HG02885 (cell line): ENCODE measurements around the gene RAC3.

Experiments used
- ATAC-seq: cut with Tn5 transposase; IDR thresholded peaks from one replicate; pipeline ENCODE4 v1.9.1; 2021; ENCODE audit warnings: mild to moderate bottlenecking; ENCODE audit not compliant: unreplicated experiment, poor library complexity

Gene RAC3

DNA sequence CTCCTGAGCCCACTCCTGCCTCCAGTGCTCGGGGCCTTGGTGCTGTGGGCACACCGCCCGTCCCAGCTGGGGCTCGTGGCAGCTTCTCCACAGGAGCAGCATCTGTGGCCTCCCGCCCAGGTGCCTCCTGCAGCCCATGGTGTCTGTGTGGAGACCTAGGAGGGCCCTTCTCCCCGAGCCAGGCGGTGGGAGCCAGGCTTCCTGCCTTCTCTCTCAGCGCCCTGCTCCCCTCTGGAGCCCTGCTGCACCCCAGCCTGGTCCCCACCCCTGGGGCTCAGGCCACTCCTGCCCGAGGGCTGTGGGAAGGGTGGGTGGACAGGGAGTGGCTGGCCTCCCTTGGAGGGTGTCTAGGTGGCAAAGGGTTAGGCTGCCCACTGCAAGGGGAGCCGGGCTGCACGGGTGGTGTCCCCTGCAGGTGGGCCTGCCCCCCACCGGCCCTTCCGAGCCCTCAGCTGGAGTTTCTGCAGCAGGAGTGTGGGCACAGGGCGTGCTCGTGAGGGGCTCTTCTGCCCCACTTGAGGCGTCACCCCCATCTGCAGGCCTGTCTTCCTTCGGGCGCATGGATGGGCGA, 19.8 kb upstream of the RAC3 start:
- no peak for ATAC-seq

- ATAC-seq, result no peak
These were observed 19.2 kb upstream of the RAC3 start for GRCh38 chr17:82012261-82012639.

DNA sequence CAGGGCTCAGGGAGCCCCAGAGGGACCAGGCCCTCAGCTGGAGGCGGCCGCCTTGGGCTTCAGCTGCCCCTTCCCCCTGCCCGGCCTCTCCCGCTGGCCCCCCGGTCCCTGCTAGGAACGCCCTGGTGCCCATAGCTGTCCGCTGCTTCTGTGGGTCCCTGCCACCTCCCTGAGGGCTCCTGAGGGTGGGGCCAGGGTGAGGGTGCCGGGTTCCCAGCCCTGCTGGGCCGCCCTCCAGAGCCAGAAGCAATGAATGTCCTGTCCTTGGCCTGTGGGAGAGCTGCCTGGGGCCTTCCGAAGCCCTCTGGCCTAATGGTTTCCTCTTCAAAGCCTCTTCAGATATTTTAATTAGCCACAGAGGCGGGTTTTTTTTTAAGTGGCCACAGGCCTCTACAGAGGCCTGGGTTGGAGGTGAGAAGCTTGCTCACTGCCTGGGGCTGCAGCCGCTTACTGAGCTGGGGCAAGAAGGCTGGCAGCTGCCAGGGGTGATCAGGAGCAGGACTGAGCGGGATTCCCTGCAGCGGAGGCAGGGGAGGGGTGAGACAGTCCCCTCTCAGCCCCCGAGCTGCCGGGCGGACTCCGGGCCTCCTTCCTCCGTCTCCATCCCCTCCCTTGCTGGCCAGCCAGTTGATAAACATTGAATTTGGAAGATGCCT, 18.7 kb upstream of the RAC3 start:
- ATAC-seq, result no peak

DNA sequence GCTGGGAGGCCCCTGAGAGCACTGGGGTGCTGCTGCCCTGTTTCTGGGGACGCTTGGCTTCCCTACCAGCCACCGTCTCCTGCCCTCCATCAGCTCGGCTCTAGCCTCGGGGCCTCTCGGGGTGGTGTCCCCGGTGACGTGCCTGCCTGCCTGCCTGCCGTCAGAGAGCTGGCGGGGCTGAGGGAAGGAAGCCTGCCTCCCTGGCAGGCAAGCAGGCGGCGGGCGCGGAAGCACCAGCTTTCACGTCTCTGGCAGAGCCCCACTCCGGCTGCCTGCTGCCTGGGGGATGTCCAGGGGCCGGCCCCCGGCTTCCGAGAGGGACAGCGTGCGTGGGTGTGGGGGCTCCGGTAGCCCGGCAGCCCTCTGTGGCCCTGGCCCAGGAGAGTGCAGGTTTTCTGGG, 18.1 kb upstream of the RAC3 start:
- ATAC-seq, result no peak

GRCh38 chr17:82013772-82014321, 17.6 kb upstream of the RAC3 start:
- ATAC-seq, result no peak

DNA sequence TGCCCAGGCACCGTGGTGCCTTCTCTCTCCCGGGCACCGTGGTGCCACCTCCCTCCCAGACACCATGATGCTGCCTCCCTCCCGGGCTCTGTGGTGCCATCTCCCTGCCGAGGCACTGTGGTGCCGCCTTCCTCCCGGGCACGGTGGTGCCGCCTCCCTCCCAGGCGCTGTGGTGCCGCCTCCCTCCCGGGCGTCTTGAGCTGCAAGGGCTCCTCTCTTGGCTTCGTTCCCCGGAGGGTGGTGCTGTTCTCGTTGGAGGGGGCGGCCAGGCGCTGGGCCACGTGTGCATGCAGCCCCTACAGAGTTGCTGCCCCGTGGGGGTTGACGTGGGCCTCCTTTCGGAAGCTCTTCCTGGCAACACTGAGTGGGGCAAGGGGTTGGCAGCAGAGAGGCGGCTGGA, 17.0 kb upstream of the RAC3 start:
- no peak for ATAC-seq

DNA sequence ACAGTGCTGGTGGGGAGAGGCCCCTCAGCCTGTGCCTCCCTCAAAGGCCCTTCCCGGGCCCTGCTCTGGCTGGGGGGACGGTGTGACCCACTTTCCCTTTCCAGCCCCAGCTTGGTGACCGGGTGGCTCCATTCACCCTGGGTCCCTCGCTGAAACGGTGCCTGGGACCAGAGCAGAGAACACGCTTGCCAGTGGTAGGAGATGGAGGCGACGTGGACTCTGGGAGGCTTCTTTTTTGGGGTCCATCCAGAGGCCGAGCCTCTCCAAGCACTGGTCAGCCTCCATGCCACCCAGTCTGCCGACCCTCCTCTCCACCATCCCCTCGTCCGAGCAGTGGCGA, 16.5 kb upstream of the RAC3 start:
- ATAC-seq, result no peak

- ATAC-seq, result no peak
These were observed 16.0 kb upstream of the RAC3 start for GRCh38 chr17:82015311-82015971.

- ATAC-seq, result no peak
These were observed 15.2 kb upstream of the RAC3 start for GRCh38 chr17:82016061-82016874.

DNA sequence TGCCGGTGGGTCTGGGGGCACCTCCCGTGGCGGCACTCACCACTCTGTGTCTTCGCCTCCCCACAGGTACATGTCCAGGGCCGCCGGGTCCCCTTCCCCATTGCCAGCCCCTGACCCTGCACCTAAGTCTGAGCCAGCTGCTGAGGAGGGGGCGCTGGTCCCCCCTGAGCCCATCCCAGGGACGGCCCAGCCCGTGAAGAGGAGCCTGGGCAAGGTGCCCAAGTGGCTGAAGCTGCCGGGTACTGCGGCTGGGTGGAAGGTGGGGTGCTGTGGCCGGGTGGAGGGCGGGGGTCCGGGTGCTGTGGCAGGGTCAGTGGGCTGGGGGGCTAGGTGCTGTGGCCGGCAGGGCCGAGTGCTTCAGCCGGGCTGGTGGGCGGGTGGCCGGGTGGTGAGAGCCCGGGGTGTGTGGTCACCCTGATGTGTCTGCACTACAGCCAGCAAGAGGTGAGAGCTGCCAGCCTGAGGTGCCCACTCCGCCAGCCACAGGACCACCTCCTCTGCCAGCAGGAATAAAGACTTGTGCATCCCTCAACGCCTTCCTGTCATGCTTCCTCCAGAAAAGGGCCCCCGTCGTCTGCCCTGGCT, 14.5 kb upstream of the RAC3 start:
- ATAC-seq, result no peak

DNA sequence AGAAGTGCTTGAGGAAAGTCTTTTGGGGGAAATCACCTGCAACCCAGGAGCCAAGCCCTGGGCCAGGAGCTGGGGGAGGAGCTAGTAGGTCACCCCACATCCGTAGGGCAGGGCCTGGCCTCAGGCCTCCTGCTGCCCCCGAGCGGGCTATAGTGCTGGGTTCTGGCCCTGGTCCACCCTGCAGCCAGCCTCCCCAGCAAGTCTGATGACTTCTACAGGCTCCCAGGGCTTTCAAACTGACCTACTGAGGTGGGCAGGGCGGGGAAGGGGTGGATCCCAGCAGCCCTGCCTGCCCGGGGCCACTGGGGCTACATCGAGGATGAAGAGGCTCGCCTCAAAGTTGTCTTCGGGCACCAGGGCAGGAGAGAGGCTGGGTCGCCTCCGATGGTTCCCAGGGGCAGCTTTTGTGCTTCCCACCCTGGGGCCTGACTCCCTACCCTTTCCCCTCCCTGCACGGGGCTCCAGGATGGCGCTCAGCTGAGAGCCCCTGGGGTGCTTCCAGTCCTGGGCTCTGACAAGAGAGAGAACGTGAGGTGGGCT, 13.8 kb upstream of the RAC3 start:
- no peak for ATAC-seq

DNA sequence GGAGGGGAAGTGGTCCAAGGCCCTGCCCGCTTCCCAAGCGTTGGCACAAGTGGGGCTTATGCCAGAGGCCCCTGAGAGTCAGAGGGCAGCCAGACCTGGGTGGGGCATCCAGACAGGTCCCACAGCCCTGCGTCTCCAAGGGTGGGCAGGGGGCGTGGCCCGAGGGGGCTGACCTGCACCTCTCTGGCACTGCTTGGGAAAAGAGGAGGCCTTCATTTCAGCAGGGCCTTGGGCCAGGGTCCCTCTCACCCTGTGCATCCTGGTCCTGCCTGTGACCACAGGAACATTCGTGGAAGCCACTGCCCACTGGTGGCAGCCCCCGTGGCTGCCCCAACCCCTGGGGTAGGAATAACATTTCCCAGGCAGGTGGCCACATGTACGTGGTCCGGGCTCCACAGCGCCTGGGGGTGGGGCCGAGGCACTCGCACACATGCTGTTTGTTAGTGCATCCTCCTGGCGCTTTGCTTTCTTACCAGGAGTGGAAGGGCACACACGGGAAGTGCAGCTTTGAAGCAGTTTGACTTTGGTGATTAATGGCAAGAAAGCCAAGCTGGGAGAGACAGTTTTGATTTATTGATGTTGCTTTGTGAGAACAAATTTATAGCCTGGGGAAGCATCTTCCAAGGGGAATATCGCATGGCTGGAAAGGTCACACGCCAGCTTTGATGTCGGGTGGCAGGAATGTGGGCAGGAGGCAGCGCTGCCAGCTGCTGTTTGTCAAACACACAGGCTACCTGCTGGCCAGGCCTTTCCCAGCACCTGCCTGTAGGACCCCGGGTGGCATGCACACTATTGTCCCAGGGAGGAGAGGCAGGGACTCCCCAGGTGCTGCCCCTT, 13.1 kb upstream of the RAC3 start:
- no peak for ATAC-seq

GRCh38 chr17:82018989-82019689, 12.3 kb upstream of the RAC3 start:
- ATAC-seq, result no peak

DNA sequence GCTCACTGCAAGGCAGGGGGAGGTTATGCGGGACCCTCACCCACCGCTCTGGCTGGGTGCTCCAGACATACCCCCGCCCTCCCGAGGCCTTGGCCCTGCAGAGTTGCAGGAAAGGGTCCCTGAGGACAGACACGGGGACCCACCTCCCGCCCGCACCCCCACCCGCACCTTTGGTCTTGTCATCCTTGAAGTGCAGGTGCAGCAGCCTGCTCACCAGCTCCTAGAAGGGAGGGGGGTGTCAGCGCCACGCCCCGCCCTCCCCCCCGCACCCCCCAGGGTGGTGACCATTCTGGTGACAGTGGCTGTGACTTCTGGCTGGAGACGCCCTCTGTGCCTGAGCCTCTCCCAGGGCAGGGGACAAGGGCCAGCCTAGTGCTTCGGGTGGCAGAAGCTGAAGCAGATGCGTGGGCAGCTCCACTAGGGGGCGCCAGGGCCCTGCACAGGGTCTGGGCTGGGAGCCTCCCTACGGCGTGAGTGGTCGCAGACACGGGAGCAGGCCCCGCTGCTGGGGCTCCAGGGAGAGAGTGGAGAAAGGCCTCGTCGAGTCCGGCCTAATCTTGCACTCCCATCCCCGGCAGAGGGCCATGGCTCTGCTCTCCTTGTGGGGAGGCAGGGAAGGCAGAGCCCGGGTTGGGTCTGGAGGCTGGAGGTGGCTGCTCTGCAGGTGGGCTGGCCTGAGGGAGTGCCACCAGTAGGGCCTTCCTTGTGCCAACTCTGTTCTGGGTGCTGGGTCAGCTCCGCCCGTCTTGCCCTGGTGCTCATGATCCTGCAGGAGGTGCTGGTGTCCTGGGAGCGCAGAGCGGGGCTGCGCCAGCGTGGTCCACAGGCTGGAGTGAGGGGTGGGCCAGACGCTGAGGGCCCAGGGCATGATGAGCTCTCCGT, 11.5 kb upstream of the RAC3 start:
- ATAC-seq, result no peak

GRCh38 chr17:82020572-82021106, 10.8 kb upstream of the RAC3 start:
- ATAC-seq, result no peak

DNA sequence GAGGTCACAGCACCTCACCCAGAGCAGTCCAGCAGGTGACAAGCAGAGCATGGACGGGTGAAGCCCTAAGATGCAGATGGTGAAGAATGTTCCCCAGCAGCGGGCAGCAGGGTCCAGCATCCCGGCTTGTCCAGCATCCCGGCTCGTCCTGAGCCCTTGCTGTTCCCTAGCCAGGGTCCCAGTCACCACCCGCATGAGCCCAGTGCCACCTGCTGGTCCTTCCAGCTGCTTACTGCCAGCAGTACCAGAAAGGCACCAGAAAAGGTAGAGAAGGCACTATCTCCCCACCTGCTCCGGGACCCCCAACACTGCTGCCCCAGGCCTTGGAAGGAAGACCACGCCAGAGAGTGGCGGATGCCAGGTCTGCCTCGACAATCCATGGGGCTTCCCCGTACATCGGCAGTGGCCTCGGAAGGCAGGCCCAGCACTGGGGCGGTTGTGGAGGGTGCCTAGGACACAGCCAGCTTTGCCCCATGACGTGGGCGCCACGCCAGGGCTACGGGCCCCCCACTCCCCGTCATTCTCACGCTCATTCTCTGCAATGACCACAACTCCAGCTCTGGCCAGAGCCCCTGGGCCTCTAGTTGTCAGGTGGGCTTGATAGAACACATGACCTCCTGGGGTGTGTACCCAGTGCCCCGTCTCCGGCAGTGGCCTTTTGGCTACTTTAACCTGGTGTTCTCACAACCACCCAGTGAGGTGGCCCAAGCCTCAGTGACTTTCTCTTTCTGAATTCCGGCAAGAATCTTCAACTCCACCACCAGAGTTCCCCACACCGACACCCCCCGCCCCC, 10.2 kb upstream of the RAC3 start:
- ATAC-seq, result no peak

DNA sequence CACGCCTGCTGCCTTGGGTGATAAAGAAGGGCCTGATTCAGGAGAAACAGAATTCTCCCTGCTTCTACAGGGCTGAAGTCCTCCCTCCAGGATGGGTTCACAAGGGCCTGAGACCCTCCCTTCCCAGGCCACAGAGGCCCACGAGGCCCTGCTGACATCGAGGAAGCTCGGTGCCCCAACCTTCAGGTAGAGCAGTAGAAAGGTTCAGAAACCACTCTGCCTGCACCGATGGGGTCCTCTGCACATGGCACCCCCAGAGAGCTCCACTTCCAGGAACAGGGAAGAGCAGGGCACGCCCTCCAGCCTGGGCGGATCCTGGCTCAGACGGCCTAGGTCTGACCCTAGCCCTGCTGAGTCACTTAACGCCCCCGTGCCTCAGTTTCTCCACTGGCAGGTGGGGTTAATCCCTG, 9.6 kb upstream of the RAC3 start:
- ATAC-seq, result no peak
